ENCODE results near the gene CDH12.

GRCh38 chr5:21844960-21845359 is 1008.2 kb downstream of the CDH12 start:
- TF ChIP-seq CTCF (IDR thresholded peaks at IDR 0.05; ENCODE audit: insufficient read depth, low read depth, low read length), result no peak
- TF ChIP-seq EZH2 (IDR thresholded peaks at IDR 0.05; ENCODE audit: insufficient read depth, low read length), result no peak
